SK-N-SH treated with all-trans-retinoic acid at 6 μM for 48 hours (cell line): ENCODE measurements around the gene FOXJ3.

Source experiments
- ATAC-seq: fragments of 200-7000 bp; cut with Tn5 transposase; 3 replicates; pipeline ENCODE4 v1.9.1; 2020; ENCODE audit warnings: mild to moderate bottlenecking, moderate library complexity
- BACH2 ChIP-seq: fragments of 250-450 bp; sonication (Bioruptor Pico); IDR thresholded peaks from 2 replicates; pipeline ENCODE4 v1.9.0; 2021; ENCODE audit warnings: mild to moderate bottlenecking, borderline replicate concordance
- CSDC2 ChIP-seq: fragments of 250-450 bp; sonication (Bioruptor Pico); IDR thresholded peaks from 2 replicates; pipeline ENCODE4 v1.5.0; 2020; ENCODE audit warnings: mild to moderate bottlenecking, moderate library complexity
- ESRRG ChIP-seq: fragments of 250-450 bp; sonication (Bioruptor Pico); IDR thresholded peaks from 2 replicates; pipeline ENCODE4 v1.6.1; 2021; ENCODE audit warnings: mild to moderate bottlenecking
- ISL1 ChIP-seq: fragments of 250-450 bp; sonication (Bioruptor Pico); IDR thresholded peaks from 2 replicates; pipeline ENCODE4 v2.1.2; 2022; ENCODE audit warnings: mild to moderate bottlenecking, moderate library complexity
- OSR1 ChIP-seq: fragments of 250-450 bp; sonication (Bioruptor Pico); IDR thresholded peaks from 2 replicates; pipeline ENCODE4 v1.8.0; 2022; ENCODE audit warnings: moderate library complexity, mild to moderate bottlenecking, inconsistent platforms
- PPARA ChIP-seq: fragments of 250-450 bp; sonication (Bioruptor Pico); IDR thresholded peaks from 2 replicates; pipeline ENCODE4 v1.5.0; 2020; ENCODE audit warnings: mild to moderate bottlenecking, borderline replicate concordance
- RARB ChIP-seq: fragments of 250-450 bp; sonication (Bioruptor Pico); IDR thresholded peaks from 2 replicates; pipeline ENCODE4 v1.8.0; 2021; ENCODE audit warnings: mild to moderate bottlenecking, moderate library complexity
- SNAI2 ChIP-seq: fragments of 250-450 bp; sonication (Bioruptor Pico); IDR thresholded peaks from 2 replicates; pipeline ENCODE4 v1.5.0; 2020; ENCODE audit warnings: mild to moderate bottlenecking, moderate library complexity
- TCF4 ChIP-seq: fragments of 250-450 bp; sonication (Bioruptor Pico); IDR thresholded peaks from 2 replicates; pipeline ENCODE4 v1.8.0; 2021; ENCODE audit warnings: mild to moderate bottlenecking, moderate library complexity, borderline replicate concordance
- TOX ChIP-seq: fragments of 250-450 bp; sonication (Bioruptor Pico); IDR thresholded peaks from 2 replicates; pipeline ENCODE4 v1.8.0; 2021; ENCODE audit warnings: mild to moderate bottlenecking, moderate library complexity, borderline replicate concordance
- ZC3H10 ChIP-seq: fragments of 250-450 bp; sonication (Bioruptor Pico); IDR thresholded peaks from 2 replicates; pipeline ENCODE4 v1.5.1; 2021; ENCODE audit warnings: mild to moderate bottlenecking, moderate library complexity
- ZFP3 ChIP-seq: fragments of 250-450 bp; sonication (Bioruptor Pico); IDR thresholded peaks from 2 replicates; pipeline ENCODE4 v1.5.0; 2020; ENCODE audit warnings: mild to moderate bottlenecking, moderate library complexity
- ZFP30 ChIP-seq: fragments of 450-650 bp; formaldehyde crosslinking; IDR thresholded peaks from 2 replicates; pipeline ENCODE4 v1.5.0; 2022; ENCODE audit warnings: mild to moderate bottlenecking, moderate library complexity
- ZNF70 ChIP-seq: fragments of 450-650 bp; formaldehyde crosslinking; IDR thresholded peaks from 2 replicates; pipeline ENCODE4 v1.5.0; 2020; ENCODE audit warnings: mild to moderate bottlenecking, moderate library complexity
- ZNF8 ChIP-seq: fragments of 450-650 bp; formaldehyde crosslinking; IDR thresholded peaks from 2 replicates; pipeline ENCODE4 v1.5.0; 2020; ENCODE audit warnings: mild to moderate bottlenecking, moderate library complexity
- TF ChIP-seq, protein P1 (sequence below): fragments of 250-450 bp; sonication (Bioruptor Pico); IDR thresholded peaks from 2 replicates; pipeline ENCODE4 v1.8.0; 2021; ENCODE audit warnings: low read depth, mild to moderate bottlenecking, moderate library complexity, borderline replicate concordance
- TF ChIP-seq, protein P2 (sequence below): fragments of 250-450 bp; sonication (Bioruptor Pico); IDR thresholded peaks from 2 replicates; pipeline ENCODE4 v1.5.0; 2020; ENCODE audit warnings: mild to moderate bottlenecking, moderate library complexity
- TF ChIP-seq, protein P3 (sequence below): fragments of 250-450 bp; sonication (Bioruptor Pico); IDR thresholded peaks from 2 replicates; pipeline ENCODE4 v1.5.1; 2021; ENCODE audit warnings: mild to moderate bottlenecking, moderate library complexity
- TF ChIP-seq, protein P4 (sequence below): fragments of 250-450 bp; sonication (Bioruptor Pico); IDR thresholded peaks from 2 replicates; pipeline ENCODE4 v1.5.1; 2020; ENCODE audit warnings: low read depth, mild to moderate bottlenecking, moderate library complexity

FOXJ3 gene

DNA sequence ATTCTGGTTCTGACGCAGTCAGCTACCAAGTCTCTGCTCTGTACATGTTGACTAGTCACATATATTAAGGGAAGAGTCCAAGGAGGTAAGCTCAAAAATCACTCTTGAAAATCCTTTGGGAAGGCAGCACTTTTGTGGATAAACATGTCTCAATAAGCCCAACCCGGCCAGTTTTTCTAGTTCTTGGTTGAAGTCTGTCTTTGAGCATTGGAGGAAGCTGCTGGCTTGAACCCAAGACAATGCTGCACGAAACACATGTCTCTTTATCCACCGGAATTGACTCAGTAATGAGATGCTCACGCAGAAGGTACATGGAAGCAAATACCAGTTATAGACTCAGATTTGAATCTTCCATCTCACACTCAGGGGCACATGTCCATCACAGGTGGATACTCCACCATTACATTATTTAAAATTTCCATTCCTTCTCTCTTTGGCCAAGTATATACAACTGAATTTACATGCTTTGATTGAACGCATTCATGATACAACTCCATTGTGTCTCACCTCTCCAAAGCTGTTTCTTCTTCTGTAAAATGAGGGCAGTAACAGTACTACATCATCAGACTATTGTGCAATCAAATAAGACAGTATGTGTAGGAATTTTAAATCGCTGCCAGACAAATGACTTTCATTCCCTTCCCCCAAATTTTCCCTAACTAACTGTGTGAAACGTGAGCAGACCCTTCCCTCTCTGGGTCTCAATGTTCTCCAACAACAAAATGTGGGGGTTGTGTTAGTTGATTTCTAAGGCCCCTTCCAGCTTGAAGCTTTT is 160.9 kb downstream of the FOXJ3 start (continued):
- TF ChIP-seq, protein P1, sequence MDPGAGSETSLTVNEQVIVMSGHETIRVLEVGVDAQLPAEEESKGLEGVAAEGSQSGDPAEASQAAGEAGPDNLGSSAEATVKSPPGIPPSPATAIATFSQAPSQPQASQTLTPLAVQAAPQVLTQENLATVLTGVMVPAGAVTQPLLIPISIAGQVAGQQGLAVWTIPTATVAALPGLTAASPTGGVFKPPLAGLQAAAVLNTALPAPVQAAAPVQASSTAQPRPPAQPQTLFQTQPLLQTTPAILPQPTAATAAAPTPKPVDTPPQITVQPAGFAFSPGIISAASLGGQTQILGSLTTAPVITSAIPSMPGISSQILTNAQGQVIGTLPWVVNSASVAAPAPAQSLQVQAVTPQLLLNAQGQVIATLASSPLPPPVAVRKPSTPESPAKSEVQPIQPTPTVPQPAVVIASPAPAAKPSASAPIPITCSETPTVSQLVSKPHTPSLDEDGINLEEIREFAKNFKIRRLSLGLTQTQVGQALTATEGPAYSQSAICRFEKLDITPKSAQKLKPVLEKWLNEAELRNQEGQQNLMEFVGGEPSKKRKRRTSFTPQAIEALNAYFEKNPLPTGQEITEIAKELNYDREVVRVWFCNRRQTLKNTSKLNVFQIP (CRISPR knock-in tag) = no peak
- TF ChIP-seq ZFP3 (CRISPR knock-in tag) (no peak), SNAI2 (CRISPR knock-in tag) (no peak), CSDC2 (CRISPR knock-in tag) (no peak), RARB (CRISPR knock-in tag) (no peak), ZC3H10 (CRISPR knock-in tag) (no peak), BACH2 (CRISPR knock-in tag) (no peak)
- TF ChIP-seq, protein P2, sequence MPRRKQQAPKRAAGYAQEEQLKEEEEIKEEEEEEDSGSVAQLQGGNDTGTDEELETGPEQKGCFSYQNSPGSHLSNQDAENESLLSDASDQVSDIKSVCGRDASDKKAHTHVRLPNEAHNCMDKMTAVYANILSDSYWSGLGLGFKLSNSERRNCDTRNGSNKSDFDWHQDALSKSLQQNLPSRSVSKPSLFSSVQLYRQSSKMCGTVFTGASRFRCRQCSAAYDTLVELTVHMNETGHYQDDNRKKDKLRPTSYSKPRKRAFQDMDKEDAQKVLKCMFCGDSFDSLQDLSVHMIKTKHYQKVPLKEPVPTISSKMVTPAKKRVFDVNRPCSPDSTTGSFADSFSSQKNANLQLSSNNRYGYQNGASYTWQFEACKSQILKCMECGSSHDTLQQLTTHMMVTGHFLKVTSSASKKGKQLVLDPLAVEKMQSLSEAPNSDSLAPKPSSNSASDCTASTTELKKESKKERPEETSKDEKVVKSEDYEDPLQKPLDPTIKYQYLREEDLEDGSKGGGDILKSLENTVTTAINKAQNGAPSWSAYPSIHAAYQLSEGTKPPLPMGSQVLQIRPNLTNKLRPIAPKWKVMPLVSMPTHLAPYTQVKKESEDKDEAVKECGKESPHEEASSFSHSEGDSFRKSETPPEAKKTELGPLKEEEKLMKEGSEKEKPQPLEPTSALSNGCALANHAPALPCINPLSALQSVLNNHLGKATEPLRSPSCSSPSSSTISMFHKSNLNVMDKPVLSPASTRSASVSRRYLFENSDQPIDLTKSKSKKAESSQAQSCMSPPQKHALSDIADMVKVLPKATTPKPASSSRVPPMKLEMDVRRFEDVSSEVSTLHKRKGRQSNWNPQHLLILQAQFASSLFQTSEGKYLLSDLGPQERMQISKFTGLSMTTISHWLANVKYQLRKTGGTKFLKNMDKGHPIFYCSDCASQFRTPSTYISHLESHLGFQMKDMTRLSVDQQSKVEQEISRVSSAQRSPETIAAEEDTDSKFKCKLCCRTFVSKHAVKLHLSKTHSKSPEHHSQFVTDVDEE = no peak
- TF ChIP-seq, protein P3, sequence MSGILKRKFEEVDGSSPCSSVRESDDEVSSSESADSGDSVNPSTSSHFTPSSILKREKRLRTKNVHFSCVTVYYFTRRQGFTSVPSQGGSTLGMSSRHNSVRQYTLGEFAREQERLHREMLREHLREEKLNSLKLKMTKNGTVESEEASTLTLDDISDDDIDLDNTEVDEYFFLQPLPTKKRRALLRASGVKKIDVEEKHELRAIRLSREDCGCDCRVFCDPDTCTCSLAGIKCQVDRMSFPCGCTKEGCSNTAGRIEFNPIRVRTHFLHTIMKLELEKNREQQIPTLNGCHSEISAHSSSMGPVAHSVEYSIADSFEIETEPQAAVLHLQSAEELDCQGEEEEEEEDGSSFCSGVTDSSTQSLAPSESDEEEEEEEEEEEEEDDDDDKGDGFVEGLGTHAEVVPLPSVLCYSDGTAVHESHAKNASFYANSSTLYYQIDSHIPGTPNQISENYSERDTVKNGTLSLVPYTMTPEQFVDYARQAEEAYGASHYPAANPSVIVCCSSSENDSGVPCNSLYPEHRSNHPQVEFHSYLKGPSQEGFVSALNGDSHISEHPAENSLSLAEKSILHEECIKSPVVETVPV (CRISPR knock-in tag) = no peak

DNA sequence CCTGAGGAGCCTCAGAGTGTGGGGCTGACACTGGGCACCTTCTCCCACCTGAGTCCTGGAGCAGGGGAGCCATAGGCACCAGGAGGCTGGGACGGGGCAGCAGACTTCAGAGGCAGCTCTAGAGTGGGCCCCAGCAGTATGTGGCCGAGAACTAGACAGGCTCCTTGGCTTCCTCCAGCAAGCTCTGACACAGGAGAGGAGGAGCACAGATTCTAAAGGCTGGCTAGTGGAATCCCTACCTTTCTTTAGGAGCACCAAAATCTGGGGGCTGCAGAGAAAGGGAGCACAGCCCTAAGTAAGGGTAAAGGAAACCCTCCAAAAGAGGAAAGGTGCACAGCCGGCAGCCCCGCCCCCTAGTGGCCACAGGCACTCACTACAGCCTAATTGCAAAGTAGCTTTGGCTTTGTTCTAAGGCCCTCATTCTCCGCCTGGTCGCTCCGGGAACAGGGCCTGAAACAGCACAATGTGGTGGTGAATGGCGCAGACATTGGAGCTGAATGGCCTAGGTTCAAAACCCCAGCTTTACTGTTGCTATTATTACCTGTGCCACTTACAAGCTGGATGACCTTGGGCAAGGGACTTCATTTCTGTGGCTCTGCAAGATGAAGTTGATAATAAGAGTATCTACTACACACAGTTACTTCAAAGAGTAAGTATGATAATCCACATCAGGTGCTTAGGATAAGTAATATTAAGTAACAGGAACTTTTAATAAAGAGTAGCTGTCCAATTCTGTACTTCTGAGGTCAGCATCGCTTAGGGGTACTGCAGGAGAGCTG is 161.7 kb downstream of the FOXJ3 start:
- TF ChIP-seq ZFP3 (CRISPR knock-in tag) (no peak), CSDC2 (CRISPR knock-in tag) (no peak), ZNF8 (CRISPR knock-in tag) (no peak), TCF4 (CRISPR knock-in tag) (no peak), ZFP30 (CRISPR knock-in tag) (no peak), SNAI2 (CRISPR knock-in tag) (no peak), BACH2 (CRISPR knock-in tag) (no peak), PPARA (CRISPR knock-in tag) (no peak), ESRRG (CRISPR knock-in tag) (no peak), TOX (no peak), OSR1 (CRISPR knock-in tag) (no peak), ISL1 (no peak)
- TF ChIP-seq, protein P4, sequence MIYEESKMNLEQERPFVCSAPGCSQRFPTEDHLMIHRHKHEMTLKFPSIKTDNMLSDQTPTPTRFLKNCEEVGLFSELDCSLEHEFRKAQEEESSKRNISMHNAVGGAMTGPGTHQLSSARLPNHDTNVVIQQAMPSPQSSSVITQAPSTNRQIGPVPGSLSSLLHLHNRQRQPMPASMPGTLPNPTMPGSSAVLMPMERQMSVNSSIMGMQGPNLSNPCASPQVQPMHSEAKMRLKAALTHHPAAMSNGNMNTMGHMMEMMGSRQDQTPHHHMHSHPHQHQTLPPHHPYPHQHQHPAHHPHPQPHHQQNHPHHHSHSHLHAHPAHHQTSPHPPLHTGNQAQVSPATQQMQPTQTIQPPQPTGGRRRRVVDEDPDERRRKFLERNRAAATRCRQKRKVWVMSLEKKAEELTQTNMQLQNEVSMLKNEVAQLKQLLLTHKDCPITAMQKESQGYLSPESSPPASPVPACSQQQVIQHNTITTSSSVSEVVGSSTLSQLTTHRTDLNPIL (CRISPR knock-in tag) = no peak

DNA sequence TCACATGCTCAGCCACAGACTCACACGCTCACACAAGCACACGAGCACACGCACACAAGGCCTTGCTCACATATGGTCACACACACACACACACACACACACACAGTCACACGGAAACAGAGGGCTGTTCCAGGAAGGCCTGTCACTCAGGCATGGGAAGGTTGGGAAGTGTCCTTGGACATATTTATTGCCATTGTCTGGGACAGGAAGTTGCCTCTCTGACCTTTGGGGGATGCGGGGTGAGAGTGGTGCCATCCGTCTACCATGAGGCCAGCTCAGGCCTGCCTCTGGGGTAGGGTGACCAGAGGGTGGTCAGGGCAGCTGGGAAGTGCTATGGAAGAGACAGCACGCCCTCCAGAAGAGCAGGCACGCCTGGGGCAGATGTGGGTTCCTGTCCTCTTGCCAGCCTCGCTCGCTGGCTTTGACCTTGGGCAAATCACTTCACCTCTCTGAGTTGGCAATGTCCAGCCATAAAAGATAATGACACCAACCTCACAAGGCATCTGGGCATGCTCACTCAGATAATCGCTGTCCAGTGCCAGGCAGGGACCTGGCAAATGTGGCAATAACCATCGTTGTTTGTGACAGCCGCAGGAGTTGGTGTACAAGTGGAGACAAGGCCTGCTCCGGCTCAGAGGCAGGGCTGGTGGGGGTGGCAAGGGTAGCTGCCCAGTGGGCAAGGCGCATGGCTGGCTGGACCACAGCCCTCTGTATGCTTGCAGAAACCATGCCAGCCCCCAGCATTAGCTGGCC is 162.5 kb downstream of the FOXJ3 start:
- TF ChIP-seq, protein P2 = 0 out of 2 replicates have a peak, but pooled peaks have one; percentile 12
- TF ChIP-seq BACH2 (CRISPR knock-in tag) (no peak), ZFP3 (CRISPR knock-in tag) (no peak), PPARA (CRISPR knock-in tag) (no peak), ZNF70 (CRISPR knock-in tag) (no peak), ZFP30 (CRISPR knock-in tag) (no peak), ZNF8 (CRISPR knock-in tag) (no peak)
- peak; percentile 11; the same call in 2 of the 3 replicates for ATAC-seq

More for the DNA sequence above, 161.7 kb downstream of the FOXJ3 start:
- ATAC-seq = peak; percentile 67
